CD4-positive, alpha-beta memory T cell (primary cell): ENCODE data around the gene CISD3. TPM values are rescaled to one million over a fixed set of nuclear protein-coding genes. Genes with fewer than 3 reads are reported as not detected.

Experiments
- CTCF ChIA-PET: fragments of 350-600 bp; sonication (Branson Sonifier 250); formaldehyde crosslinking; loops from one replicate; lab custom pipeline; 2021; ENCODE audit warnings: inconsistent platforms; ENCODE audit not compliant: partially characterized antibody; lab: Charles Lee
- POLR2A ChIA-PET: fragments of 350-600 bp; sonication (Branson Sonifier 250); formaldehyde crosslinking; loops from one replicate; lab custom pipeline; 2021; ENCODE audit not compliant: partially characterized antibody; lab: Charles Lee
- DNase-seq, 5 donors: peaks; one replicate each; pipeline versions ENCODE4 v3.0.0 to v3.0.0-alpha.2; 2020 to 2022; ENCODE audit warnings: mixed read lengths in 1 of 5
- H3K27ac ChIP-seq: one replicate; pipeline ENCODE4 v1.7.0; 2013; ENCODE audit warnings: low read depth, low read length
- H3K27me3 ChIP-seq: 2 replicates; pipeline ENCODE4 v1.7.0; 2013; ENCODE audit warnings: mild to moderate bottlenecking, low read length, moderate library complexity; ENCODE audit not compliant: insufficient read depth
- H3K36me3 ChIP-seq: 2 replicates; pipeline ENCODE4 v1.7.0; 2013; ENCODE audit warnings: mild to moderate bottlenecking, low read length, moderate library complexity; ENCODE audit not compliant: insufficient read depth
- H3K4me1 ChIP-seq: 2 replicates; pipeline ENCODE4 v1.7.0; 2013; ENCODE audit warnings: mild to moderate bottlenecking, low read length, moderate library complexity; ENCODE audit not compliant: insufficient read depth
- H3K4me3 ChIP-seq, 2 donors: one replicate each; pipeline ENCODE4 v1.7.0; 2013; ENCODE audit warnings: low read length in 2 of 2, mild to moderate bottlenecking in 1 of 2
- H3K9me3 ChIP-seq, 2 donors: one replicate each; pipeline ENCODE4 v1.7.0; 2013; ENCODE audit warnings: low read length in 2 of 2, control low read depth in 1 of 2; ENCODE audit not compliant: control insufficient read depth in 1 of 2
- H3K27ac Mint-ChIP-seq, 7 donors: one replicate each; pipeline ENCODE4 v1.8.0; 2020 to 2021; ENCODE audit warnings: mixed read lengths in 7 of 7, mild to moderate bottlenecking in 6 of 7, inconsistent platforms in 3 of 7, moderate library complexity in 3 of 7
- H3K27me3 Mint-ChIP-seq, 2 donors: one replicate each; pipeline ENCODE4 v1.8.0; 2020 to 2021; ENCODE audit warnings: mixed read lengths in 2 of 2
- H3K36me3 Mint-ChIP-seq, 2 donors: one replicate each; pipeline ENCODE4 v1.8.0; 2020 to 2021; ENCODE audit warnings: mixed read lengths in 2 of 2, inconsistent platforms in 1 of 2, mild to moderate bottlenecking in 1 of 2
- H3K4me1 Mint-ChIP-seq, 4 donors: one replicate each; pipeline ENCODE4 v1.8.0; 2020 to 2021; ENCODE audit warnings: mixed read lengths in 4 of 4, mild to moderate bottlenecking in 1 of 4
- H3K4me3 Mint-ChIP-seq, 8 donors: one replicate each; pipeline ENCODE4 v1.8.0; 2020 to 2021; ENCODE audit warnings: mixed read lengths in 8 of 8, mild to moderate bottlenecking in 7 of 8, moderate library complexity in 6 of 8, inconsistent platforms in 3 of 8
- H3K9me3 Mint-ChIP-seq, 8 donors: one replicate each; pipeline ENCODE4 v1.8.0; 2020 to 2021; ENCODE audit warnings: mixed read lengths in 8 of 8, mild to moderate bottlenecking in 5 of 8, inconsistent platforms in 3 of 8, moderate library complexity in 1 of 8
- intact Hi-C: fragments of 100-400 bp; cut with micrococcal nuclease; formaldehyde crosslinking; loops from one replicate; pipeline ENCODE4 v1.15.1; 2023
- polyA plus RNA-seq, 2 donors: library from polyadenylated mRNA; unstranded; fragments of 300-500 nt; fragmentation: Illumina TruSeq; gene quantifications; one replicate each; pipeline ENCODE4 v1.2.3, GENCODE V29; 2021
- total RNA-seq, 2 experiments: library from RNA; stranded (reverse); gene quantifications; one replicate each; pipeline ENCODE4 v1.2.3, GENCODE V29; 2021

Gene CISD3
- total and polyA plus RNA-seq, 4 experiments from 2014 or later, result 12.5 to 57.6 (median 34.4) TPM

GRCh38 chr17:38748149-38748891 is 18.2 kb downstream of the CISD3 start, which contains the start of gene PCGF2:
Gene PCGF2 (minus strand): TSS chr17:38748336. CDS start chr17:38740402, 7,934 bp downstream.
- H3K27me3 Mint-ChIP-seq, result peaks cover 23 to 27% of the 10 kb centered on the region in 2 donors

GRCh38 chr17:38748892-38749222 is 18.7 kb downstream of the CISD3 start:
- H3K4me3 ChIP-seq, result peak overlapping the region in 1 of 2 donors; percentile 51
- POLR2A ChIA-PET, result interaction anchor here (0.6 to 5.5 kb wide), 3 partner anchors 18 to 43 kb away, joined by 3 to 50 read pairs (median 5); partner anchors contain the start of gene MLLT6
- intact Hi-C loops, result no loop called here
- H3K9me3 ChIP-seq, result no peaks in the 10 kb centered on the region
- H3K36me3 Mint-ChIP-seq, result peaks cover 6 to 19% of the 10 kb centered on the region in 2 donors
- peaks cover 55% of the 10 kb centered on the region for H3K4me1 ChIP-seq
- peak overlapping the region in 4 of 8 donors; percentile 65 to 78 (median 72) for H3K4me3 Mint-ChIP-seq
- CTCF ChIA-PET, result no interaction called here
- H3K27me3 ChIP-seq, result peaks cover 37% of the 10 kb centered on the region
- H3K27ac Mint-ChIP-seq, result no peak overlapping the region
- no peak overlapping the region for H3K27ac ChIP-seq
- H3K9me3 Mint-ChIP-seq, result peaks cover 0 to 14% (median 0%) of the 10 kb centered on the region in 8 donors
- H3K36me3 ChIP-seq, result no peaks in the 10 kb centered on the region
- peaks cover 23 to 52% (median 36%) of the 10 kb centered on the region in 4 donors for H3K4me1 Mint-ChIP-seq
- H3K27me3 Mint-ChIP-seq, result peaks cover 23 to 27% of the 10 kb centered on the region in 2 donors
- DNase-seq, result no peak

More at GRCh38 chr17:38748149-38748891, 18.2 kb downstream of the CISD3 start, which contains the start of gene PCGF2:
- ChIA-PET CTCF (no interaction called here), POLR2A (interaction anchor here (1.8 to 5.5 kb wide), 2 partner anchors 17 to 43 kb away, joined by 5 to 50 read pairs; partner anchors contain the start of gene MLLT6)
- no peaks in the 10 kb centered on the region for H3K36me3 ChIP-seq
- Mint-ChIP-seq H3K4me3 (peak within 1 kb of the TSS; percentile 63 to 99 (median 75)), H3K9me3 (peaks cover 0 to 14% (median 0%) of the 10 kb centered on the region in 8 donors), H3K27ac (no peak within 1 kb of the TSS), H3K4me1 (peaks cover 20 to 46% (median 32%) of the 10 kb centered on the region in 4 donors), H3K36me3 (peaks cover 3 to 16% of the 10 kb centered on the region in 2 donors)
- intact Hi-C loops, result no loop called here
- peaks cover 50% of the 10 kb centered on the region for H3K4me1 ChIP-seq
- H3K4me3 ChIP-seq, result peak within 1 kb of the TSS; percentile 11 to 51
- DNase-seq, result peak in 1 of 5 donors; percentile 35
- no peak within 1 kb of the TSS for H3K27ac ChIP-seq
- H3K9me3 ChIP-seq, result no peaks in the 10 kb centered on the region
- H3K27me3 ChIP-seq, result peaks cover 37% of the 10 kb centered on the region

GRCh38 chr17:38749223-38750043 is 19.3 kb downstream of the CISD3 start:
- intact Hi-C loops, result loop anchor here (5.0 kb wide), 3 partner anchors 72 to 192 kb away; partner anchors contain the start of gene RPL23
- CTCF ChIA-PET, result no interaction called here
- Histone ChIP-seq H3K9me3 (no peaks in the 10 kb centered on the region), H3K36me3 (peaks cover under 1% of the 10 kb centered on the region), H3K27ac (no peak overlapping the region), H3K27me3 (peaks cover 37% of the 10 kb centered on the region), H3K4me1 (peaks cover 58% of the 10 kb centered on the region), H3K4me3 (peak overlapping the region; percentile 46 to 51)
- H3K9me3 Mint-ChIP-seq, result peaks cover 0 to 14% (median 0%) of the 10 kb centered on the region in 8 donors
- peaks cover 25 to 54% (median 38%) of the 10 kb centered on the region in 4 donors for H3K4me1 Mint-ChIP-seq
- peak overlapping the region in 1 of 7 donors; percentile 93 for H3K27ac Mint-ChIP-seq
- peaks cover 23 to 27% of the 10 kb centered on the region in 2 donors for H3K27me3 Mint-ChIP-seq
- peak overlapping the region; percentile 63 to 100 (median 73) for H3K4me3 Mint-ChIP-seq
- POLR2A ChIA-PET, result interaction anchor here (0.6 to 5.5 kb wide), 3 partner anchors 18 to 44 kb away, joined by 3 to 50 read pairs (median 5); partner anchors contain the start of gene MLLT6
- DNase-seq, result peak in 3 of 5 donors; percentile 21 to 34 (median 33)
- peaks cover 8 to 20% of the 10 kb centered on the region in 2 donors for H3K36me3 Mint-ChIP-seq

- ChIA-PET CTCF (no interaction called here), POLR2A (interaction anchor here (1.0 to 5.5 kb wide), 4 partner anchors 14 to 44 kb away, joined by 3 to 50 read pairs (median 22); partner anchors contain the start of gene MLLT6)
- H3K4me1 Mint-ChIP-seq, result peaks cover 27 to 58% (median 42%) of the 10 kb centered on the region in 4 donors
- H3K27ac ChIP-seq, result no peak overlapping the region
- H3K4me3 Mint-ChIP-seq, result peak overlapping the region; percentile 72 to 100 (median 98)
- H3K27me3 ChIP-seq, result peaks cover 37% of the 10 kb centered on the region
- DNase-seq, result no peak
- intact Hi-C loops, result loop anchor here (5.0 kb wide), 3 partner anchors 73 to 193 kb away; partner anchors contain the start of gene RPL23
- peak overlapping the region; percentile 46 to 51 for H3K4me3 ChIP-seq
- H3K9me3 Mint-ChIP-seq, result peaks cover 0 to 14% (median 0%) of the 10 kb centered on the region in 8 donors
- peaks cover 6% of the 10 kb centered on the region for H3K36me3 ChIP-seq
- peaks cover 64% of the 10 kb centered on the region for H3K4me1 ChIP-seq
- H3K9me3 ChIP-seq, result no peaks in the 10 kb centered on the region
- H3K27ac Mint-ChIP-seq, result peak overlapping the region in 1 of 7 donors; percentile 93
- peaks cover 18 to 27% of the 10 kb centered on the region in 2 donors for H3K27me3 Mint-ChIP-seq
- H3K36me3 Mint-ChIP-seq, result peaks cover 12 to 23% of the 10 kb centered on the region in 2 donors
Measured at GRCh38 chr17:38750044-38750311, 19.8 kb downstream of the CISD3 start.

- Histone ChIP-seq H3K4me1 (peaks cover 64% of the 10 kb centered on the region), H3K36me3 (peaks cover 6% of the 10 kb centered on the region), H3K4me3 (peak overlapping the region; percentile 46 to 94), H3K9me3 (no peaks in the 10 kb centered on the region), H3K27ac (no peak overlapping the region), H3K27me3 (peaks cover 37% of the 10 kb centered on the region)
- H3K4me3 Mint-ChIP-seq, result peak overlapping the region; percentile 95 to 100 (median 99)
- ChIA-PET CTCF (interaction anchor here (1.2 kb wide), 1 partner anchor 15 kb away, joined by 4 read pairs; no protein-coding TSS in a partner anchor), POLR2A (interaction anchor here (1.0 to 5.5 kb wide), 6 partner anchors 14 to 148 kb away, joined by 3 to 50 read pairs (median 14); partner anchors contain the start of genes LASP1, MLLT6 and PIP4K2B)
- H3K9me3 Mint-ChIP-seq, result peaks cover 0 to 14% (median 0%) of the 10 kb centered on the region in 8 donors
- H3K4me1 Mint-ChIP-seq, result peaks cover 27 to 59% (median 44%) of the 10 kb centered on the region in 4 donors
- intact Hi-C loops, result loop anchor here (5.0 kb wide), 3 partner anchors 73 to 193 kb away; partner anchors contain the start of gene RPL23
- peak in 1 of 5 donors; percentile 42 for DNase-seq
- H3K27ac Mint-ChIP-seq, result peak overlapping the region in 6 of 7 donors; percentile 43 to 99 (median 78)
- peaks cover 18 to 27% of the 10 kb centered on the region in 2 donors for H3K27me3 Mint-ChIP-seq
- H3K36me3 Mint-ChIP-seq, result peaks cover 12 to 23% of the 10 kb centered on the region in 2 donors
Measured at GRCh38 chr17:38750312-38751121, 20.4 kb downstream of the CISD3 start.
